Stimulated activated CD4-positive, alpha-beta T cell treated with anti-CD3 and anti-CD28 coated beads, Interleukin-1b, Interleukin-23, amount 100 ng/mL, for 4 hours (primary cell): ENCODE measurements around the gene PALLD.

Experiments
- DNase-seq, 2 donors: peaks; one replicate each; pipeline ENCODE4 v3.0.0-alpha.2; 2020; ENCODE audit warnings: low read depth in 2 of 2

The PALLD gene

GRCh38 chr4:168592676-168593075 lies 95.8 kb downstream of the PALLD start:
- no peak for DNase-seq

GRCh38 chr4:168593399-168593798 lies 96.5 kb downstream of the PALLD start:
- no peak for DNase-seq

- DNase-seq: no peak
Observed at GRCh38 chr4:168594121-168594520, 97.3 kb downstream of the PALLD start.

GRCh38 chr4:168598191-168598590 lies 101.3 kb downstream of the PALLD start:
- no peak for DNase-seq

- no peak for DNase-seq
Observed at GRCh38 chr4:168600796-168601583, 104.1 kb downstream of the PALLD start.

- no peak for DNase-seq
Observed at GRCh38 chr4:168601899-168602298, 105.0 kb downstream of the PALLD start.

- DNase-seq: no peak
Observed at GRCh38 chr4:168604496-168605373, 107.9 kb downstream of the PALLD start.

GRCh38 chr4:168605411-168605810 lies 108.6 kb downstream of the PALLD start:
- no peak for DNase-seq

- DNase-seq: no peak
Observed at GRCh38 chr4:168607215-168607614, 110.4 kb downstream of the PALLD start.

- no peak for DNase-seq
Observed at GRCh38 chr4:168608771-168609170, 111.9 kb downstream of the PALLD start.

GRCh38 chr4:168609369-168609768 lies 112.5 kb downstream of the PALLD start:
- DNase-seq: no peak

- no peak for DNase-seq
Observed at GRCh38 chr4:168610911-168611530, 114.2 kb downstream of the PALLD start.

- no peak for DNase-seq
Observed at GRCh38 chr4:168612450-168613135, 115.7 kb downstream of the PALLD start.

- DNase-seq: no peak
Observed at GRCh38 chr4:168613869-168614268, 117.0 kb downstream of the PALLD start.

- no peak for DNase-seq
Observed at GRCh38 chr4:168614281-168615057, 117.6 kb downstream of the PALLD start.

- DNase-seq: no peak
Observed at GRCh38 chr4:168615294-168616065, 118.6 kb downstream of the PALLD start.

- DNase-seq: no peak
Observed at GRCh38 chr4:168618577-168619265, 121.9 kb downstream of the PALLD start.

GRCh38 chr4:168619266-168619631 lies 122.4 kb downstream of the PALLD start:
- no peak for DNase-seq

GRCh38 chr4:168621806-168622589 lies 125.1 kb downstream of the PALLD start:
- no peak for DNase-seq
